ENCODE results near the gene SORBS1.

SORBS1 gene

DNA sequence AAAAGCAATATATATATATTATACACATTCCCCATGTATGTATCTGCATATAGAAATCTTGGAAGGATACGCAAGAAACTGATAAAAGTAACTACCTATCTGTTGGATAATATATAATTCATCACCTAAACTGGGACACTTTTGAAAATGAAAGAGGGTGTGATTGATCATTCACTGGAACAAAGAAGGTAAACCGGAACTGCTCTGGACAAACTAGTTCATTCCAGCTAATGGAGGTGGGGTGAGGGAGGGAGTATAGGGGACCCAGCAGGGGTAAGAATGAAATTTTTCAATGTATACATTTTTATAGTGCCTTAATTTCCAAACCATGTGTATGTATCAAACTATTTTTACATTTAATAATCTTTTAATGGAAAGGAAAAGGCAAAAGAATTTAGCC is 25.6 kb downstream of the SORBS1 start:
- no peak for DNase-seq (ENCODE audit: low spot score)
- peak overlapping the region; percentile 84 to 93 for H3K27ac ChIP-seq
- H3K4me3 ChIP-seq, result peak overlapping the region; percentile 35
- no peak for TF ChIP-seq CTCF (IDR thresholded peaks at IDR 0.05)

DNA sequence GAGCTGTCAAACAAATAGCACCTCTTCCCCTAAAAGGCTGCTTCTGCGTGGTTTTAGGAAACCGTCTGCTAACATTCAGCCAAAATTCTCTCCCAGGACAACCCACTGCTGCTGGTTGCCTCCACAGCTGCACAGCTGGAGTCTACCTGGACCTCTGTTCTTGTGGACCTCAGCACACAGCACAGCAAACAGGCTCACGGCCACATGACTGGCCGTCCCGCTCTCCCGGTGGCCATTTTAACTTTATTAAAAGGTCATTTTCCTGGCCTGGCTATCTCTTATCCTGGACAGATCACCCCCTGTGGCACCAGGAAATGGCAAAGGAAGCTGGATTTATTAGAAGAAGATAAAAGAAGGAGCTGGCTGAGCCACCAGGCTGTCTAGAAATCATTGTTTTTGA is 27.6 kb downstream of the SORBS1 start:
- TF ChIP-seq CTCF (IDR thresholded peaks at IDR 0.05), result no peak
- peak overlapping the region; percentile 72 to 84 for H3K27ac ChIP-seq
- DNase-seq (ENCODE audit: low spot score), result no peak
- no peak overlapping the region for H3K4me3 ChIP-seq

GRCh38 chr10:95532536-95532935 is 28.6 kb downstream of the SORBS1 start:
- TF ChIP-seq CTCF (IDR thresholded peaks at IDR 0.05), result no peak
- peak overlapping the region; percentile 61 to 72 for H3K27ac ChIP-seq
- H3K4me3 ChIP-seq, result no peak overlapping the region
- DNase-seq (ENCODE audit: low spot score), result no peak

DNA sequence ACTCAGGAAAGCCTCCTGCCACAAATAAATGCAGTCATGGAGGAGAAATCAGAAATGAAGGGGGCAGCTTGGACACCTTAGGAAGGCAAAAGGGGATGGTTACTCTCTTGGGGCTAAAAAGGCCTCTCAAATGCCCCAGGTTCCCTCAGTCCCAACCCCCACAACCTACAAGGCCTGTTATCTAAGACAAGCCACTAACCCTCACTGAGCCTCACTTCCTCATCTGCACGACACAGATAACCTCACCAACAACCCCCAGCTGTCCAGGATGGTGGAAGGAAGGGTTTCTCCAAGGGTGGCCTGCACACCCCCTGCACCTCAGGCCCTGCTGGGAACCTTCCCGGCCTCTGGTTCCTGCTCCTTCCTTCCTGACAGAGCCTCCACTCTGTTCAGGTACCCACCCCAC is 29.2 kb downstream of the SORBS1 start:
- Histone ChIP-seq H3K4me3 (no peak overlapping the region), H3K27ac (peak overlapping the region; percentile 61 to 72)
- TF ChIP-seq CTCF (IDR thresholded peaks at IDR 0.05), result no peak
- no peak for DNase-seq (ENCODE audit: low spot score)

DNA sequence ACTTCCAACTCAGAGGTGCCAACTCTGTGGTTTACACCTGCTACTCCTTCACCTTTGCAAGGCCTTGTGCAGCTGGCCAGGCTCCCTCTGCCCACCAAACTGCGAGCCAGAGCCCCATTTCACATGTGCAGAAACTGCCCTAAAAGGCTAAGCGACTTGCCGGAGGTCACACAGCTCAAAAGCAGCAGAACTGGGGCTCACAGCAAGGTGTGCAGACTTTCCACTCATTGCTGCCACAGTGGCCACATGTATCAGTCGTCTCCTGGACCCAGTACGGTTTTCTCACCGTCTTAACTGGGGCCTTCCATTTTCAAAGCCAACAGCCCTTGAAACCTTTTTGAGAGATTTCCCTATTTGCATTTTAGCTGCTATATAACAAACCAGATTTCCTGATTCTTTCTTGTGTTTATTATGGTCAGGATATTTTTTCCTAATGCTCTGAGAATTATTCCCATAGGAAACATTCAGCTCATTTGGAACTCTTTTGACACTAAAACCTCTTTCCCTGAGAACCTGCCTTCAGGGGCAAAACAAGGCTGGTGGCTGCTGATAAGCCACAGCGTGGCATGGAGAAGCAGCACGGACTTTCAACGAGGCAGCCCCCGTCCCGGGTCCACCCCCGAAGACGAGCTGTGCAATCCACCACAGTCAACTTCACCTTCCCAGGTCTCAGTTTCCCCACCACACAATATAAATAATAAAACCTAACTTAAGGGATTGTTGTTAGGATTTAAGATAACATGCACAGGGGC is 29.9 kb downstream of the SORBS1 start:
- DNase-seq (ENCODE audit: low spot score), result no peak
- peak overlapping the region; percentile 32 for H3K4me3 ChIP-seq
- TF ChIP-seq CTCF (IDR thresholded peaks at IDR 0.05), result no peak
- H3K27ac ChIP-seq, result peak overlapping the region; percentile 61 to 72

GRCh38 chr10:95530561-95530960 is 30.6 kb downstream of the SORBS1 start:
- Histone ChIP-seq H3K4me3 (peak overlapping the region; percentile 32), H3K27ac (peak overlapping the region; percentile 61 to 72)
- no peak for DNase-seq (ENCODE audit: low spot score)
- no peak for TF ChIP-seq CTCF (IDR thresholded peaks at IDR 0.05)

DNA sequence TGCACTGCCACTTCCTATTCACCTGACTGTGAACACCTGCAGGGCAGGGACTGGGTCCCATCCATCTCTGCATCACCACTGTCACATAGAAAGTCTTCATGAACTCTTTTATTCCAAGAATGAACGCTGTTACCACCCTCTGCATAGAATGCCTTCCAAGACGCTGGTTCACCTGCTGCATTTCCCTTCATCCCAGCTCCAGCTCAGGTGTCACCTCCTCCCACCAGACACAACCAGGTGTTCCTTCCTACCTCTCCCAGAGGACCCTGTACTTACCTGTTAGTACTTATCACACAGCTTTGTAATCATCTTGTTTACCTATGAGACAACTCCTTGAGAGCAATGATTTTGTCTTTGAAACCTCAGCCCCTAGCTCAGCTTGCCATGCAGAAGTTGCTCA is 31.1 kb downstream of the SORBS1 start:
- H3K4me3 ChIP-seq, result no peak overlapping the region

More for the DNA sequence above, 31.1 kb downstream of the SORBS1 start:
- peak overlapping the region; percentile 61 to 72 for H3K27ac ChIP-seq
- TF ChIP-seq CTCF (IDR thresholded peaks at IDR 0.05), result no peak
- no peak for DNase-seq (ENCODE audit: low spot score)

All from coronary artery (tissue), 2 donors.